Measurements from ENCODE around the gene SFXN5.
"Not testable (repeated sequence)": the region's sequence is repeated elsewhere in the genome, so short reads cannot be mapped to it uniquely, and the experiment has no call there.

The SFXN5 gene

DNA sequence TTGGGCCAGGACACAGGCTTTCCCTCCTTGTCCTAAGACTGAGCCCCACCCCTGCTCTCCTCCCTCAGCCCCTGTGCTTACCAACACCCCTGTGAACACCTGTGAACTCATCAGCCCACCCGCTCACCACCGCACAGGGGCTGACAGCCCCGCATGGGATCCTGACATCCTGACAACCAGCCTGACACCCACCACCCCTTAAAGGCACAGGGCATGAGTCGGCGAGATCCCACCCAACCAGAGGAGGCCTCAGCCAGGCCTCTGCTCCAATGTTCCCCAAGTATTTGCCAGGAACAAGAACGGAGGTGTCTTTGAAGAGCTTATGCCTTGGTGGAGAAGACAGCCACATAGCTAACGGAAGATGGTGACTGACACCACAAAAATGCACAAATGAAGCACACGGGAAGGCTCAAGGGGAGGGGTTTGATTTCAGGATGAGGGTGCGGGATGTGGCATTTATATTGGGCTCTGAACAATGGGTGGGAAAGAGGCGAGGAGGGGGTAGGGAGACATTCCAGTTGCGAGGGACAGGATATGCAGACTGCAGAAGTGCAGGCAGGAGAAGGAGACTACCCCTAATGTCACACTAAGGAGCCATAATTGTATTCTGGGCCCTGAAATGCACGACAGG lies 30.2 kb upstream of the SFXN5 start:
- Histone ChIP-seq H3K4me3 (ENCODE audit: low read depth in 1 of 2, low read length in 2 of 2) (no peak overlapping the region), H3K4me1 (ENCODE audit: control insufficient read depth in 1 of 2, insufficient read depth in 2 of 2, low read length in 2 of 2) (peaks cover 7 to 8% of the 10 kb centered on the region in 2 donors), H3K27me3 (ENCODE audit: control insufficient read depth in 1 of 2, insufficient read depth in 2 of 2, low read length in 2 of 2) (no peaks in the 10 kb centered on the region), H3K27ac (ENCODE audit: low read depth, low read length) (no peak overlapping the region), H3K9me3 (ENCODE audit: control insufficient read depth in 1 of 2, low read length in 2 of 2) (no peaks in the 10 kb centered on the region), H3K36me3 (ENCODE audit: control insufficient read depth in 1 of 2, insufficient read depth in 2 of 2, low read length in 2 of 2) (peaks cover 0 to 2% of the 10 kb centered on the region in 2 donors), H3K9ac (ENCODE audit: low read depth in 1 of 2, low read length in 2 of 2) (no peak overlapping the region)

DNA sequence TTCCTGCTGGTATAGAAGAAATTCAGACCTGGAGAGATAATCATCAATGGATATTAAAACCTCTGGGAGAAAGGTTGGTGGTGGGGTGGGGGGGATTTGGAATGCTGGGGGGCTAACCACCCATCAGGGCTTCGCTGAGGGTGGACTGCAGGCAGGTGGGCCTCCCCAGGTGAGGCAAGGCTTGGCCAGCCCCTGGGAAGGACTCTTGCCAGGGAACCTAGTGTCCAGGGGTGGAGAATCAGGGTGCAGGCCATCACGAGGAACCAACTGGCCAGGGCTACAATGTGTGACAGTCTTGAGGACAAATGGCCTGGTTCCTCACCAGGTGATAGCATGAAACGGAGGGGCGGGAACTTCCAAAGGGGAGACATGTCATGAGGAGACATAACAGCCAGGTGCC lies 29.4 kb upstream of the SFXN5 start:
- H3K9me3 ChIP-seq (ENCODE audit: control insufficient read depth in 1 of 2, low read length in 2 of 2): no peaks in the 10 kb centered on the region
- H3K27ac ChIP-seq (ENCODE audit: low read depth, low read length): no peak overlapping the region
- no peaks in the 10 kb centered on the region for H3K27me3 ChIP-seq (ENCODE audit: control insufficient read depth in 1 of 2, insufficient read depth in 2 of 2, low read length in 2 of 2)
- no peak overlapping the region for H3K9ac ChIP-seq (ENCODE audit: low read depth in 1 of 2, low read length in 2 of 2)
- peaks cover 0 to under 1% of the 10 kb centered on the region in 2 donors for H3K36me3 ChIP-seq (ENCODE audit: control insufficient read depth in 1 of 2, insufficient read depth in 2 of 2, low read length in 2 of 2)
- peaks cover 7 to 8% of the 10 kb centered on the region in 2 donors for H3K4me1 ChIP-seq (ENCODE audit: control insufficient read depth in 1 of 2, insufficient read depth in 2 of 2, low read length in 2 of 2)
- no peak overlapping the region for H3K4me3 ChIP-seq (ENCODE audit: low read depth in 1 of 2, low read length in 2 of 2)

DNA sequence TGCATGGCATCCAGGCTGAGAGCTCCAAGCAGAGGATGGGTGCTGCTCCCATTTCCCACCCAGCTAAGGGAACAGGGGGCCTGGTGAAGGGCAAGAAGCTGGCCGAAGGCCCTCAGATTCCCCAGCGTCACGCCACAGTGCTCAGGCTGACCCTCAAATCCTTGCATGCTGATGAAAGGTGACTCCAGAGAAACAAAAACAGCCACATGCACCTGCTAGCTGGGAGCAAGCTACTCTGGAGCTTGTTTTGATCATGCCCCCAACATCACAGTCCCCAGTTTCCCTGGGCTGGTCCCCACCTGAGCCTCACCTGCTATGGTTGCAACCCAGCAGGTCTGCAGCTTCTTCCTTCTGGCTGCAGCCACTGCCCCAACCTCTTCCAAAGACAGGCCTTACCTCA lies 28.0 kb upstream of the SFXN5 start:
- no peaks in the 10 kb centered on the region for H3K9me3 ChIP-seq (ENCODE audit: control insufficient read depth in 1 of 2, low read length in 2 of 2)
- H3K27ac ChIP-seq (ENCODE audit: low read depth, low read length): no peak overlapping the region
- peaks cover 7 to 8% of the 10 kb centered on the region in 2 donors for H3K4me1 ChIP-seq (ENCODE audit: control insufficient read depth in 1 of 2, insufficient read depth in 2 of 2, low read length in 2 of 2)
- no peak overlapping the region for H3K9ac ChIP-seq (ENCODE audit: low read depth in 1 of 2, low read length in 2 of 2)
- H3K4me3 ChIP-seq (ENCODE audit: low read depth in 1 of 2, low read length in 2 of 2): no peak overlapping the region
- H3K27me3 ChIP-seq (ENCODE audit: control insufficient read depth in 1 of 2, insufficient read depth in 2 of 2, low read length in 2 of 2): no peaks in the 10 kb centered on the region
- no peaks in the 10 kb centered on the region for H3K36me3 ChIP-seq (ENCODE audit: control insufficient read depth in 1 of 2, insufficient read depth in 2 of 2, low read length in 2 of 2)

DNA sequence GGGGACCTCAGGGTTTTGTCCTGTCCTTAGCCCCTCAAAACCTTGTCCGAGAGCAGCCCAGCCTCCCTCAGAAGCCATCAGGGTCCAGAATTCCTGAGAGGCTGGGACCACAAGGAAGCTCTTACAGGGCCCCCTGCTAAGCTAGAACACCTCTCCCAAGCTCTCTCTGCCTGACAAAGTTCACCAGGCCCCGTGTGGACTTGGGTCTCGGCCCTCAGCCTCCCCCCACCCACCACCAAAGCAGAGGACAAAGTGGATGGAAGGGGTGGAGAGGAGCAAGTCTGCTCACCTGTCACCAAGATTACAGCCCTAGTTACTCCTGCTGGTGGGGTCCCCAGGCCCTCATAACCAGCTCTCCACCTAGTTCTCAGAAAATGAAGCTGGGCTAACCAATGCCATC lies 24.4 kb upstream of the SFXN5 start:
- H3K36me3 ChIP-seq (ENCODE audit: control insufficient read depth in 1 of 2, insufficient read depth in 2 of 2, low read length in 2 of 2): no peaks in the 10 kb centered on the region
- H3K9me3 ChIP-seq (ENCODE audit: control insufficient read depth in 1 of 2, low read length in 2 of 2): no peaks in the 10 kb centered on the region
- H3K4me3 ChIP-seq (ENCODE audit: low read depth in 1 of 2, low read length in 2 of 2): no peak overlapping the region
- H3K9ac ChIP-seq (ENCODE audit: low read depth in 1 of 2, low read length in 2 of 2): no peak overlapping the region
- H3K27me3 ChIP-seq (ENCODE audit: control insufficient read depth in 1 of 2, insufficient read depth in 2 of 2, low read length in 2 of 2): no peaks in the 10 kb centered on the region
- H3K4me1 ChIP-seq (ENCODE audit: control insufficient read depth in 1 of 2, insufficient read depth in 2 of 2, low read length in 2 of 2): no peaks in the 10 kb centered on the region
- H3K27ac ChIP-seq (ENCODE audit: low read depth, low read length): no peak overlapping the region

DNA sequence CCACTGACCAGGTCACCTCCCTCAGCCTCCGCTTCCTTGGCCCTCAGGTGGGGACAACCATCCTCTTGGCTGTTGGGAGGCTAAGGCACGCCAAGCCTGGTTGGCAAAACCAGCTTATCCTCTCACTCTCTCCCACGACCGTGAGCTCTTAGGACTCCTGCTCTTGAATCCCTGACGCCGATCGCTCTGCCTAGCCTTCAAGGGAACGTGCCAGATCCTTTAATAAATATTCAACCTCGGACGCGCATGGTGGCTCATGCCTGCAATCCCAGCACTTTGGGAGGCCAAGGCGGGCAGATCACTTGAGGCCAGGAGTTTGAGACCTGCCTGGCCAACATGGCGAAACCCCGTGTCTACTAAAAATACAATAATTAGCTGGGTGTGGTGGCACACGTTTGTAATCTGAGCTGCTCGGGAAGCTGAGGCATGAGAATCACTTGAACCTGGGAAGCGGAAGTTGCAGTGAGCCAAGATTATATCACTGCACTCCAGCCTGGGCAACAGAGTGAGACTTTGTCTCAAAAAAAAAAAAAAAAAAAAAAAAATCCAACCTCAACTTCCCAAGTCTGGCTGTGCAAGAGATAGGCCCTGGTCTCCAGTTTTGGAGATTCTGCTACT lies 22.2 kb upstream of the SFXN5 start:
- not testable (repeated sequence) for H3K36me3 ChIP-seq (ENCODE audit: control insufficient read depth in 1 of 2, insufficient read depth in 2 of 2, low read length in 2 of 2); H3K9ac ChIP-seq (ENCODE audit: low read depth in 1 of 2, low read length in 2 of 2); H3K9me3 ChIP-seq (ENCODE audit: control insufficient read depth in 1 of 2, low read length in 2 of 2); H3K4me1 ChIP-seq (ENCODE audit: control insufficient read depth in 1 of 2, insufficient read depth in 2 of 2, low read length in 2 of 2); H3K27ac ChIP-seq (ENCODE audit: low read depth, low read length); H3K27me3 ChIP-seq (ENCODE audit: control insufficient read depth in 1 of 2, insufficient read depth in 2 of 2, low read length in 2 of 2); H3K4me3 ChIP-seq (ENCODE audit: low read depth in 1 of 2, low read length in 2 of 2)

DNA sequence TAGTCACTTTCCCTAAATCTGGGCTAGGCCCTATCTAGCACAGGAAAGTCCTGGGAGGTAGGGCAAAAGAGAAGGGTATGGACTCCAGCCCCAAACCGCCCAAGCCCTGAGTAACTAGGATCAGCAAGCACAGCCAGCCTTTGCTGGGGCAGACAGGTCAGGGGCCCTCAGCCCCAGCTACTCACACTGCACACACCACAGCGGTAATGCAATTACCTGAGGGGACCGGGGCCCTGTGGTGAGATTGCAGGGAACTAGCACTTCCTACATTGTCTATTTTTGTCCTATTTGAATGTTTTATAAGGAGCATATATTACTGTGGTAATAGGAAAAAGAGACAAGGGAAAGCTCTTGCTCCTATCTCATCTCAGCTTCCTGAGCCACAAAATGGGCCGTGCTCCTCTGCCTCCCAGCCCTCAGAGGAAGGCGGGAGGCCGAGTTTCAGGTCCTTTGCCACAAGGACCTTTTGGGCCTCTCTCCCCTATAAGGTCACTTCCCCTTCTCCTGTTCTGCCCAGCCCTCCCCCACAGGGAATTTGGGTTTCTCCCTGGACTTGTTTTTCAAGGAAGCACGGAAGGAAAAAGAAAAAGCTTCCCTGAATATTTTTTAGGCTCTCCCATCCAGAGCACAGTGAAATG lies 20.8 kb upstream of the SFXN5 start:
- no peaks in the 10 kb centered on the region for H3K27me3 ChIP-seq (ENCODE audit: control insufficient read depth in 1 of 2, insufficient read depth in 2 of 2, low read length in 2 of 2)
- H3K27ac ChIP-seq (ENCODE audit: low read depth, low read length): no peak overlapping the region
- H3K9me3 ChIP-seq (ENCODE audit: control insufficient read depth in 1 of 2, low read length in 2 of 2): no peaks in the 10 kb centered on the region
- H3K4me3 ChIP-seq (ENCODE audit: low read depth in 1 of 2, low read length in 2 of 2): no peak overlapping the region
- peaks cover 0 to 6% of the 10 kb centered on the region in 2 donors for H3K4me1 ChIP-seq (ENCODE audit: control insufficient read depth in 1 of 2, insufficient read depth in 2 of 2, low read length in 2 of 2)
- H3K9ac ChIP-seq (ENCODE audit: low read depth in 1 of 2, low read length in 2 of 2): no peak overlapping the region
- H3K36me3 ChIP-seq (ENCODE audit: control insufficient read depth in 1 of 2, insufficient read depth in 2 of 2, low read length in 2 of 2): peaks cover 0 to 6% of the 10 kb centered on the region in 2 donors

DNA sequence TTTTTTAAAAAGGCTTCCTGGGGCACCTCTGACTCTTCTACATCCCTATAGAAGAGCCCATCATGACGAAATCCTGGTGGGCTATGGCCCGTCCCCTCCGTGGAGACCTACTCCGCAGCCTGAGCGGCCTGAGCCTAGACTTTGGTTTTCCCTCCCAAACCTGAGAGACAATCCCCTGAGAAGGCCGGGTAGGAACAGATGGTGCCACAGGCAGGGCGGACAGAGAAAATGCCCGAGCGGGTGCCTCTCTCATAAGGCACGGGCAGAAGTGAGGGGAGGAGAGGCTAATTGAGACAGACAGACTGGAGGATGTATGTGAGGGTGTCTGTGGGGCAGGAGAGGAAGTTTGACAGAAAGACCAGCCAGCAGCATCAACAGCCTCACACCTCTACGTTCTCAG lies 20.2 kb upstream of the SFXN5 start:
- Histone ChIP-seq H3K4me3 (ENCODE audit: low read depth in 1 of 2, low read length in 2 of 2) (no peak overlapping the region), H3K9me3 (ENCODE audit: control insufficient read depth in 1 of 2, low read length in 2 of 2) (no peaks in the 10 kb centered on the region), H3K27me3 (ENCODE audit: control insufficient read depth in 1 of 2, insufficient read depth in 2 of 2, low read length in 2 of 2) (no peaks in the 10 kb centered on the region), H3K27ac (ENCODE audit: low read depth, low read length) (no peak overlapping the region), H3K36me3 (ENCODE audit: control insufficient read depth in 1 of 2, insufficient read depth in 2 of 2, low read length in 2 of 2) (peaks cover 0 to 6% of the 10 kb centered on the region in 2 donors), H3K9ac (ENCODE audit: low read depth in 1 of 2, low read length in 2 of 2) (no peak overlapping the region), H3K4me1 (ENCODE audit: control insufficient read depth in 1 of 2, insufficient read depth in 2 of 2, low read length in 2 of 2) (peaks cover 0 to 6% of the 10 kb centered on the region in 2 donors)

DNA sequence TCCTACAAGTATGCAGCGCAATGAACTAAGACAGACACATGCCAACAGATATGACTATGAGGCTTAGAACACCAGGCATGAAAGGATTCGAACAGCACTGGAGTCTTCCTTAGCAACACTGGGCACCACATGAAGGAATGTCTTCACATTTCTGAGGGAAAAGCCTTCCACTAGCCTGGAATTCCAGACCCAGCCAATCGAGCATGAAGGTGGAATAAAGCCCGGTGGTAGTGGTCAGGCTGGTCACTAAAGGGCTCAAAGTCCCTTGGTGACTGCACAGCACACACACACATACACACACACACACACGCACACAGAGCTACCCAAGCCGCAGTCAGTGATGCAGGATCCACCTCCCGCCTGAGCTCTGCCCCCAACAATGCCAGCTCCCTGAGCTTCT lies 19.7 kb upstream of the SFXN5 start:
- H3K27me3 ChIP-seq (ENCODE audit: control insufficient read depth in 1 of 2, insufficient read depth in 2 of 2, low read length in 2 of 2): no peaks in the 10 kb centered on the region
- no peak overlapping the region for H3K9ac ChIP-seq (ENCODE audit: low read depth in 1 of 2, low read length in 2 of 2)
- peaks cover 0 to 6% of the 10 kb centered on the region in 2 donors for H3K36me3 ChIP-seq (ENCODE audit: control insufficient read depth in 1 of 2, insufficient read depth in 2 of 2, low read length in 2 of 2)
- no peak overlapping the region for H3K4me3 ChIP-seq (ENCODE audit: low read depth in 1 of 2, low read length in 2 of 2)
- H3K9me3 ChIP-seq (ENCODE audit: control insufficient read depth in 1 of 2, low read length in 2 of 2): no peaks in the 10 kb centered on the region
- no peak overlapping the region for H3K27ac ChIP-seq (ENCODE audit: low read depth, low read length)
- H3K4me1 ChIP-seq (ENCODE audit: control insufficient read depth in 1 of 2, insufficient read depth in 2 of 2, low read length in 2 of 2): peaks cover 0 to 6% of the 10 kb centered on the region in 2 donors

DNA sequence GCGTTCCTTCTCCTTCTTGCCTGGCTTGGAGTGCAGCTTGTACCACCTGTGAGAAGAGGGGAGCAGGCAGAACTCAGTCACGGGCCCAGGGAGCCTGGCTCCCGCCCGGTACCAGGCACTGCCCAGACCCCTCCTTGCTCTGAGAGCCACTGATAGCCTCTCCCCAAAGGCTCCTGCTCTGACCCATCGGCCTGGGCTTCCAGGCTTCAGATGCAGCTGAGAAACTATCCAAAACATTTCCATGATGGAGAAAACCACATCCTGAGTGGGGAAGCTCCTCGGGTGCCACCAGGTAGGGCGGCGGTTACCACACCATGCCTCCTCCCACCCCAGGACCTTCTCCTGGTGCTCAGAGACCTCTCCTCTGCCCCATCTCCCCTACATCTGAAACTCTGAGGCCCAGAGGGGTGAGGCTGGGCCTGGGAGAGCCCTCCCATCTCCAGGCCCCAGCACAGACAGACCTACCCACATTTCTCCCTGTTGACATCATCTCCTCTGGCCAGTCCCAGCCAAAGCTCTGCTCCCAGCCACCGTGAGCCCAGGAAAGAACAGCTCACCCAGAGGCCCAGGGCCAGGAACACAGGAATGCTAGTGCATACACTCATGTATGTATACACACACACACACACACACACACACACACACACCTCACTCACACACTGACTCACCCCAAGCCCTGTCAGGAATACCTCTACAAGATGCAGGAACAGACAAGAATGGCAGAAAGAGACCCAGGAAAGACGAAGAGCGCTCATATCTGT lies 17.9 kb upstream of the SFXN5 start:
- Histone ChIP-seq H3K4me3 (ENCODE audit: low read depth in 1 of 2, low read length in 2 of 2) (no peak overlapping the region), H3K27ac (ENCODE audit: low read depth, low read length) (no peak overlapping the region), H3K4me1 (ENCODE audit: control insufficient read depth in 1 of 2, insufficient read depth in 2 of 2, low read length in 2 of 2) (peaks cover 0 to 6% of the 10 kb centered on the region in 2 donors), H3K9me3 (ENCODE audit: control insufficient read depth in 1 of 2, low read length in 2 of 2) (no peaks in the 10 kb centered on the region), H3K36me3 (ENCODE audit: control insufficient read depth in 1 of 2, insufficient read depth in 2 of 2, low read length in 2 of 2) (peaks cover 0 to 6% of the 10 kb centered on the region in 2 donors), H3K27me3 (ENCODE audit: control insufficient read depth in 1 of 2, insufficient read depth in 2 of 2, low read length in 2 of 2) (no peaks in the 10 kb centered on the region), H3K9ac (ENCODE audit: low read depth in 1 of 2, low read length in 2 of 2) (no peak overlapping the region)

DNA sequence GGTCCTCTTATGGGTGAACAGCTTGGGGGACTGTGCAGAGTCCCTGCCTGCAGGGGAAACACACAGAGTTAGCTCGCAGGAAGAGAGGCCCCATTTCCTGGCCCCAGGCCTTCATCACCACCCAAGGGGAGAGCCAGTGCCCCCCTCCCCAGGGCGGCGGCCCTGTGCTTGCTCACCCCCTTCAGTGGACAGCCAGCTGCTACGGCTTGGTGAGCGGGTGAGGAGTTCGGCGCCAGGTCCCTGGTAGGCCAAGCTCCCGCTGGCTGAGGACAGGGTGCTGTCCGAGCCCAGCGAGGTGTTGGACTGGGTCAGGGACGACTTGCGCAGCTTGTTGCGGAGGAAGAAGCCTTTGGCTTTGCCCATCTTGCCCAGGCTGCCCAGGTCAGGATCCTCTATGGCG lies 17.2 kb upstream of the SFXN5 start:
- H3K4me1 ChIP-seq (ENCODE audit: control insufficient read depth in 1 of 2, insufficient read depth in 2 of 2, low read length in 2 of 2): peaks cover 0 to 6% of the 10 kb centered on the region in 2 donors
- H3K27ac ChIP-seq (ENCODE audit: low read depth, low read length): no peak overlapping the region
- H3K36me3 ChIP-seq (ENCODE audit: control insufficient read depth in 1 of 2, insufficient read depth in 2 of 2, low read length in 2 of 2): peaks cover 0 to 6% of the 10 kb centered on the region in 2 donors
- H3K9ac ChIP-seq (ENCODE audit: low read depth in 1 of 2, low read length in 2 of 2): no peak overlapping the region
- no peak overlapping the region for H3K4me3 ChIP-seq (ENCODE audit: low read depth in 1 of 2, low read length in 2 of 2)
- no peaks in the 10 kb centered on the region for H3K9me3 ChIP-seq (ENCODE audit: control insufficient read depth in 1 of 2, low read length in 2 of 2)
- no peaks in the 10 kb centered on the region for H3K27me3 ChIP-seq (ENCODE audit: control insufficient read depth in 1 of 2, insufficient read depth in 2 of 2, low read length in 2 of 2)
